ENCODE measurements around the gene PDIA4.

GRCh38 chr7:148958061-148958460 lies 70.2 kb downstream of the PDIA4 start:
- TF ChIP-seq ATF3 (IDR thresholded peaks at IDR 0.05) (no peak), CTCF (IDR thresholded peaks at IDR 0.05 in 2 of 3, conservative IDR thresholded peaks at IDR 0.05 in 1 of 3; ENCODE audit: borderline replicate concordance in 1 of 3, insufficient read depth in 1 of 3, low read depth in 2 of 3, low read length in 2 of 3) (no peak)

Measured in HCT116 (cell line).